Right forelimb (tissue), 1 donor: ENCODE measurements around the gene CD3G.
"Not testable (repeated sequence)": the region's sequence is repeated elsewhere in the genome, so short reads cannot be mapped to it uniquely, and the experiment has no call there.

Experiments used
- DNase-seq: peaks from one replicate; pipeline ENCODE4 v3.0.0-alpha.2; 2018

The CD3G gene

GRCh38 chr11:118382954-118383353 is 38.8 kb downstream of the CD3G start:
- no peak for DNase-seq

- DNase-seq: no peak
Measured at GRCh38 chr11:118383657-118384056, 39.5 kb downstream of the CD3G start.

- no peak for DNase-seq
Measured at GRCh38 chr11:118396097-118396501, 52.0 kb downstream of the CD3G start.

GRCh38 chr11:118397448-118397847 is 53.3 kb downstream of the CD3G start:
- DNase-seq: no peak

GRCh38 chr11:118398791-118399559 is 54.8 kb downstream of the CD3G start:
- DNase-seq: no peak

GRCh38 chr11:118401151-118401879 is 57.2 kb downstream of the CD3G start, which contains the start of gene ATP5MG:
Gene ATP5MG, plus strand, starts transcription at chr11:118401606. Its CDS starts 60 bp downstream, at chr11:118401666.
- peak; percentile 92 for DNase-seq

- DNase-seq: no peak
Measured at GRCh38 chr11:118401880-118402590, 57.9 kb downstream of the CD3G start.

- not testable (repeated sequence) for DNase-seq
Measured at GRCh38 chr11:118402594-118402993, 58.5 kb downstream of the CD3G start.
